HG03342 (cell line): ENCODE measurements around the gene PCDHA6.
"Not testable (repeated sequence)": the region's sequence is repeated elsewhere in the genome, so short reads cannot be mapped to it uniquely, and the experiment has no call there.

Source experiments
- ATAC-seq: cut with Tn5 transposase; IDR thresholded peaks from one replicate; pipeline ENCODE4 v1.9.1; 2021; ENCODE audit warnings: mild to moderate bottlenecking, moderate library complexity; ENCODE audit not compliant: unreplicated experiment

The PCDHA6 gene

DNA sequence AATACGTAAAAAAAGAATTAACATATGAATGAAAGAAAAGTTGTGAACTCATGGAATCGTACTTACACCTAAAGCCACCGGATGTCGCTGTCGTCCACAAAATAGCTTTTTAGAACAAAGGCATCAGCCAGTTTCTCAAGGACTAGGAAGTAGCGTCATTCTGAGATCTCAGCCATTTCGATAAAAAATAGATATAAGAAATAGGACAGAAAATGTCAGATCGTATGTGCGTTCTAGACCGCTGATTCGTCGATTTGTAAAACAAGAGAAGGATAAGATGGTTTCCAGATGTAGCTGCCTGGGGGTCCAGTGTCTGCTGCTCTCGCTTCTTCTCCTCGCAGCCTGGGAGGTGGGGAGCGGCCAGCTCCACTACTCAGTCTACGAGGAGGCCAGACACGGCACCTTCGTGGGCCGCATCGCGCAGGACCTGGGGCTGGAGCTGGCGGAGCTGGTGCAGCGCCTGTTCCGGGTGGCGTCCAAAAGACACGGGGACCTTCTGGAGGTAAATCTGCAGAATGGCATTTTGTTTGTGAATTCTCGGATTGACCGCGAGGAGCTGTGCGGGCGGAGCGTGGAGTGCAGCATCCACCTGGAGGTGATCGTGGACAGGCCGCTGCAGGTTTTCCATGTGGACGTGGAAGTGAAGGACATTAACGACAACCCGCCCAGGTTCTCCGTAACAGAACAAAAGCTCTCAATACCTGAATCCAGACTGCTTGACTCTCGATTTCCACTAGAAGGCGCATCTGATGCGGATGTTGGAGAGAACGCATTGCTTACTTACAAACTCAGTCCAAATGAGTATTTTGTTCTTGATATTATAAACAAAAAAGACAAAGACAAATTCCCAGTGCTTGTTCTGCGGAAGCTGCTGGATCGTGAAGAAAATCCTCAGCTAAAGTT is 28.3 kb downstream of the PCDHA6 start, which contains the start of gene PCDHA10:
Gene PCDHA10, plus strand, starts transcription at position 126 of the 903 bp plus-strand sequence. Its CDS starts 152 bp downstream, at position 278.
- no peak for ATAC-seq

DNA sequence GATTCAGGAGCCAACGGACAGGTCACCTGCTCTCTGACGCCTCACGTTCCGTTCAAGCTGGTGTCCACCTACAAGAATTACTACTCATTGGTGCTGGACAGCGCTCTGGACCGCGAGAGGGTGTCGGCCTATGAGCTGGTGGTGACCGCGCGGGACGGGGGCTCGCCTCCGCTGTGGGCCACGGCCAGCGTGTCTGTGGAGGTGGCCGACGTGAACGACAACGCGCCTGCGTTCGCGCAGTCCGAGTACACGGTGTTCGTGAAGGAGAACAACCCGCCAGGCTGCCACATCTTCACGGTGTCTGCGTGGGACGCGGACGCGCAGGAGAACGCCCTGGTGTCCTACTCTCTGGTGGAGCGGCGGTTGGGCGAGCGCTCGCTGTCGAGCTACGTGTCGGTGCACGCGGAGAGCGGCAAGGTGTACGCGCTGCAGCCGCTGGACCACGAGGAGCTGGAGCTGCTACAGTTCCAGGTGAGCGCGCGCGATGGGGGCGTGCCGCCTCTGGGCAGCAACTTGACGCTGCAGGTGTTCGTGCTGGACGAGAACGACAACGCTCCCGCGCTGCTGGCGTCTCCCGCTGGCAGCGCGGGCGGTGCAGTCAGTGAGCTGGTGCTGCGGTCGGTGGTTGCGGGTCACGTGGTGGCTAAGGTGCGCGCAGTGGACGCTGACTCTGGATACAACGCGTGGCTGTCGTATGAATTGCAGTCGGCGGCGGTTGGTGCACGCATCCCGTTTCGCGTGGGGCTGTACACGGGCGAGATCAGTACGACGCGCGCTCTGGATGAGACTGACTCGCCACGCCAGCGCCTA is 29.6 kb downstream of the PCDHA6 start:
- no peak for ATAC-seq

DNA sequence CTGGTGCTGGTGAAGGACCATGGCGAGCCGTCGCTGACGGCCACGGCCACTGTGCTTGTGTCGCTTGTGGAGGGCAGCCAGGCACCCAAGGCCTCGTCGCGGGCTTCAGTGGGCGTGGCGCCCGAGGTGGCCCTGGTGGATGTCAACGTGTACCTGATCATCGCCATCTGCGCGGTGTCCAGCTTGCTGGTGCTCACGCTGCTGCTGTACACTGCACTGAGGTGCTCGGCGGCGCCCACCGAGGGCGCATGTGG is 30.2 kb downstream of the PCDHA6 start:
- no peak for ATAC-seq

DNA sequence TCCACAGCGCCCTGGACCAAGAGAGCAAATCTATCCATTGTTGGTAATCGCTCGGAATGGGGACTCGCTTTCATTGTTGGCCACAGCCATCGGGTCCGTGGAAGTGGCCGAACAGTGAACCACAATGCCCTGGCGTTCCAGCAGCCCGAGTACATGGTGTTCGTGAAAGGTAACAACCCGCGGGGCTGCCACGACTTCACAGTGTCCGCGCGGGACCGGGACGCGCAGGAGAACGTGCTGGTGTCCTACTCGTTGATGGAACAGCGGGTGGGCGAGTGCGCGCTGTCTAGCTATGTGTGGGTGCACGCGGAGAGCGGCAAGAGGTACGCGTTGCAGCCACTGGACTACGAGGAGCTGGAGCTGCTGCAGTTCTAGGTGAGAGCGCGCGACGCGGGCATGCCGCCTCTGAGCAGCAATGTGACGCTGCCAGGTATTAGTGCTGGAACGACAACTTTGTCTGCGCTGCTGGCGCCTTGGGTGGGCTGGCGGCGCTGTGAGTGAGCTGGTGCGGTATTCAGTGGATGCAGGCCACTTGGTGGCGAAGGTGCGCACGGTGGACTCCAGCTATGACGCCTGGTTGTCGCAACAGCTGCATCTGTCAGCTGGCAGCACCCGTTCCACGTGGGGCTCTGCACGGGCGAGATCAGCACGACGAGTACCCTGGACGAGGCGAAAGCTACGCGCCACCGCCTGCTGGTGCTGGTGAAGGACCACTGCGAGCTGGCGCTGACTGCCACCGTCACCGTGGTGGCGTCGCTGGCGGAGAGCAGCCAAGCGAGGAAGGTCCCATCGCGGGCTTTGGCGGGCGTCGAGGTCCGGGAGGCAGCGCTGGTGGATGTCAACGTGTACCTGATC is 34.9 kb downstream of the PCDHA6 start:
- no peak for ATAC-seq

DNA sequence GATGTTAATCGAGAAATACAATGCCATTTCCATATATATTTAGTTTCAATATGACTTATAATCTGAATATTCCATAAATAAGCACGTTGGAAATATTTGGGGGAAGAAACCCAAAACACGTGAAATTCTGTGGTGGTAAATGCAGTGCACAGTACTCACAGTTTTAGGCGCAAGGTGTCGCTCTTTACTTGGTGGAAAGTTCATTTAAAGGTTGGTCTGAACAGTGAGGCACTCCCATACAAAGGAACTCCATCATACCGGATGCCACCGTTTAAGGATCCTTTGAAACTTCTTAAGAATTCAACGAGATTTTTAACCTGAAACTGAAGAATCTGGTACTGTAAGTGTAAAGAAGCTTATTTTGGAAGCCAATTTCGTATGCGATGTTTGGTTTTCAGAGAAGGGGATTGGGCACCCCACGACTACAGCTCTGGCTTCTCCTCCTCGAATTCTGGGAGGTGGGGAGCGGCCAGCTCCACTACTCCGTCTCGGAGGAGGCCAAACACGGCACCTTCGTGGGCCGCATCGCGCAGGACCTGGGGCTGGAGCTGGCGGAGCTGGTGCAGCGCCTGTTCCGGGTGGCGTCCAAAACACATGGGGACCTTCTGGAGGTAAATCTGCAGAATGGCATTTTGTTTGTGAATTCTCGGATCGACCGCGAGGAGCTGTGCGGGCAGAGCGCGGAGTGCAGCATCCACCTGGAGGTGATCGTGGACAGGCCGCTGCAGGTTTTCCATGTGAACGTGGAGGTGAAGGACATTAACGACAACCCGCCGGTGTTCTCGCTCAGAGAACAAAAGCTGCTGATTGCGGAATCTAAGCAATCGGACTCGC is 41.2 kb downstream of the PCDHA6 start, which contains the start of gene PCDHA11:
Gene PCDHA11, plus strand, starts transcription at position 237 of the 834 bp plus-strand sequence. Its CDS starts 147 bp downstream, at position 384.
- ATAC-seq: no peak

DNA sequence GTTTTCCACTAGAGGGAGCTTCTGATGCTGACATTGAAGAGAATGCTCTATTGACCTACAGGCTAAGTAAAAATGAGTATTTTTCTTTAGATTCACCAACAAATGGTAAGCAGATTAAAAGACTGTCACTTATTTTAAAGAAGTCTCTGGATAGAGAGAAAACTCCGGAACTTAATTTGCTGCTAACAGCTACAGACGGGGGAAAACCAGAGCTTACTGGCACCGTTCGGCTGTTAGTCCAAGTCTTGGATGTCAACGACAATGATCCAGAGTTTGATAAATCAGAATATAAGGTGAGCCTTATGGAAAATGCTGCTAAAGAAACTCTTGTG is 41.8 kb downstream of the PCDHA6 start:
- no peak for ATAC-seq

DNA sequence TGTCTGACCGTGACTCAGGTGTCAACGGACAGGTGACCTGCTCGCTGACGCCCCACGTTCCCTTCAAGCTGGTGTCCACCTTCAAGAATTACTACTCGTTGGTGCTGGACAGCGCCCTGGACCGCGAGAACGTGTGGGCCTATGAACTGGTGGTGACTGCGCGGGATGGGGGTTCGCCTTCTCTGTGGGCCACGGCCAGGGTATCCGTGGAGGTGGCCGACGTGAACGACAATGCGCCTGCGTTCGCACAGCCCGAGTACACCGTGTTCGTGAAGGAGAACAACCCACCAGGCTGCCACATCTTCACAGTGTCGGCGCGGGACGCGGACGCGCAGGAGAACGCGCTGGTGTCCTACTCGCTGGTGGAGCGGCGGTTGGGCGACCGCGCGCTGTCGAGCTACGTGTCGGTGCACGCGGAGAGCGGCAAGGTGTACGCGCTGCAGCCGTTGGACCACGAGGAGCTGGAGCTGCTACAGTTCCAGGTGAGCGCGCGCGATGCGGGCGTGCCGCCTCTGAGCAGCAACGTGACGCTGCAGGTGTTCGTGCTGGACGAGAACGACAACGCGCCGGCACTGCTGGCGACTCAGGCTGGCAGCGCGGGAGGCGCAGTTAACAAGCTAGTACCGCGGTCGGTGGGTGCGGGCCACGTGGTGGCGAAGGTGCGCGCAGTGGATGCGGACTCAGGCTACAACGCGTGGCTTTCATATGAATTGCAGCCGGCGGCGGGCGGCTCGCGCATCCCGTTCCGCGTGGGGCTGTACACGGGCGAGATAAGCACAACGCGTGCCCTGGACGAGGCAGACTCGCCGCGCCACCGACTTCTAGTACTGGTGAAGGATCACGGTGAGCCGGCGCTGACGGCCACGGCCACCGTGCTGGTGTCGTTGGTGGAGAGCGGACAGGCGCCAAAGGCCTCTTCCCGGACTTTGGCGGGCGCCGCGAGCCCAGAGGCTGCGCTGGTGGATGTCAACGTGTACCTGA is 42.8 kb downstream of the PCDHA6 start:
- ATAC-seq: no peak

DNA sequence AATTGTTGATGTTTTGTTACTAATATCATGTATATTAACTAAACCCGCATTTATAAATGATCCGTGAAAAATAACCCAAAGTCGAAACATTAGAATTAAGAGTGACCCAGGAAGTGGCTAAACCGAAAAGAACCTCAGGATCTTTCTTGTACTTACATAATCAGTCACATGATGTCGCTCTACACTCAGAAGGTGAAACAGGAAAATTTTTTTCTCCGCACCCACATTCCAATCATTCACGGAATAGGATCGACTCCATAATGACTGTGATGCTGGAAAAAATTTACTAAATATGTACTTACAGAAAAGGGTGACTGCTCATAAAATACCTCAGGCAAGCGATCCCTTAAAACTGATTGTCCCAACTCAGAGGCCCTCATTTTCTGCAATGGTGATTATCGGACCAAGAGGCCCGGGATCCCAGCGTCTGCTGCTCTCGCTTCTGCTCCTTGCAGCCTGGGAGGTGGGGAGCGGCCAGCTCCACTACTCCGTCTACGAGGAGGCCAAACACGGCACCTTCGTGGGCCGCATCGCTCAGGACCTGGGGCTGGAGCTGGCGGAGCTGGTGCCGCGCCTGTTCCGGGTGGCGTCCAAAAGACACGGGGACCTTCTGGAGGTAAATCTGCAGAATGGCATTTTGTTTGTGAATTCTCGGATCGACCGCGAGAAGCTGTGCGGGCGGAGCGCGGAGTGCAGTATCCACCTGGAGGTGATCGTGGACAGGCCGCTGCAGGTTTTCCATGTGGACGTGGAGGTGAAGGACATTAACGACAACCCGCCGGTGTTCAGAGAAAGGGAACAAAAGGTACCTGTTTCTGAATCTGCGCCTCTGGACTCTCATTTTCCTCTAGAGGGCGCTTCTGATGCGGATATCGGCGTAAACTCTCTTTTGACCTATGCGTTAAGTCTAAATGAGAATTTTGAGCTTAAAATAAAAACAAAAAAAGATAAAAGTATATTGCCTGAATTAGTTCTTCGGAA is 47.6 kb downstream of the PCDHA6 start, which contains the start of gene PCDHA12:
Gene PCDHA12, plus strand, starts transcription at position 224 of the 981 bp plus-strand sequence. Its CDS starts 165 bp downstream, at position 389.
- ATAC-seq: no peak

DNA sequence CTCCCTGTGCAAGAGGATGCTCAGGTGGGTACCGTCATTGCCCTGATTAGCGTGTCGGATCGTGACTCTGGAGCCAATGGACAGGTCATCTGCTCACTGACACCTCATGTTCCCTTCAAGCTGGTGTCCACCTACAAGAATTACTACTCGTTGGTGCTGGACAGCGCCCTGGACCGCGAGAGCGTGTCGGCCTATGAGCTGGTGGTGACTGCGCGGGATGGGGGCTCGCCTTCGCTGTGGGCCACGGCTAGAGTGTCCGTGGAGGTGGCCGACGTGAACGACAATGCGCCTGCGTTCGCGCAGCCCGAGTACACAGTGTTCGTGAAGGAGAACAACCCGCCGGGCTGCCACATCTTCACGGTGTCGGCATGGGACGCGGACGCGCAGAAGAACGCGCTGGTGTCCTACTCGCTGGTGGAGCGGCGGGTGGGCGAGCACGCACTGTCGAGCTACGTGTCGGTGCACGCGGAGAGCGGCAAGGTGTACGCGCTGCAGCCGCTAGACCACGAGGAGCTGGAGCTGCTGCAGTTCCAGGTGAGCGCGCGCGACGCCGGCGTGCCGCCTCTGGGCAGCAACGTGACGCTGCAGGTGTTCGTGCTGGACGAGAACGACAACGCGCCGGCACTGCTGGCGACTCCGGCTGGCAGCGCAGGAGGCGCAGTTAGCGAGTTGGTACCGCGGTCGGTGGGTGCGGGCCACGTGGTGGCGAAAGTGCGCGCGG is 48.9 kb downstream of the PCDHA6 start:
- ATAC-seq: not testable (repeated sequence)

DNA sequence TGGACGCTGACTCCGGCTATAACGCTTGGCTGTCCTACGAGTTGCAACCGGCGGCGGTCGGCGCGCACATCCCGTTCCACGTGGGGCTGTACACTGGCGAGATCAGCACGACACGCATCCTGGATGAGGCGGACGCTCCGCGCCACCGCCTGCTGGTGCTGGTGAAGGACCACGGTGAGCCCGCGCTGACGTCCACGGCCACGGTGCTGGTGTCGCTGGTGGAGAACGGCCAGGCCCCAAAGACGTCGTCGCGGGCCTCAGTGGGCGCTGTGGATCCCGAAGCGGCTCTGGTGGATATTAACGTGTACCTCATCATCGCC is 49.5 kb downstream of the PCDHA6 start:
- ATAC-seq: no peak
